ENCODE data around the gene MIPEP.

GRCh38 chr13:23865906-23866305 is 23.3 kb downstream of the MIPEP start:
- TF ChIP-seq POLR2A (IDR thresholded peaks at IDR 0.05) (no peak), CTCF (IDR thresholded peaks at IDR 0.05) (no peak)

Measured in breast epithelium (tissue), 3 donors.